IMR-90 (cell line): ENCODE measurements around the gene LGI4. TPM values are rescaled to one million over a fixed set of nuclear protein-coding genes. Genes with fewer than 3 reads are reported as not detected.

ENCODE experiments used
- ATAC-seq: fragments of 200-7000 bp; cut with Tn5 transposase; 2 replicates; pipeline ENCODE4 v1.9.1; 2020; ENCODE audit warnings: low read depth, mild to moderate bottlenecking, moderate library complexity
- BruUV-seq: library from RNA; stranded (reverse); fragments of 400-500 nt; replicated peaks from 2 replicates; lab custom pipeline; 2021; lab: Mats Ljungman, UMichigan
- CTCF ChIA-PET: fragments of 300-600 bp; formaldehyde crosslinking; extraction: SDS; loops from one replicate; lab custom pipeline; 2021; ENCODE audit warnings: antibody characterized with exemption; lab: Yijun Ruan, JAX
- POLR2A ChIA-PET: fragments of 300-600 bp; sonication (Branson Sonifier 250); formaldehyde crosslinking; loops from one replicate; lab custom pipeline; 2022; ENCODE audit warnings: antibody characterized with exemption; ENCODE audit not compliant: unreplicated experiment; lab: Charles Lee
- DNase-seq: peaks from one replicate; pipeline ENCODE4 v3.0.0; 2013
- H2AFZ ChIP-seq: replicated peaks from 2 replicates; pipeline ENCODE3; 2013; ENCODE audit warnings: low read length, mild to moderate bottlenecking; ENCODE audit not compliant: poor library complexity
- H2AK5ac ChIP-seq: 2 replicates; pipeline ENCODE4 v1.6.1; 2013; ENCODE audit warnings: low read depth, low read length, inconsistent platforms
- H2AK9ac ChIP-seq: replicated peaks from 2 replicates; pipeline ENCODE3; 2013; ENCODE audit warnings: mild to moderate bottlenecking, low read depth, low read length, moderate library complexity; ENCODE audit not compliant: poor library complexity
- H2BK120ac ChIP-seq: 2 replicates; pipeline ENCODE4 v1.6.1; 2013; ENCODE audit warnings: low read depth, low read length, inconsistent platforms
- H2BK15ac ChIP-seq: 3 replicates; pipeline ENCODE4 v1.6.1; 2013; ENCODE audit warnings: low read depth, low read length, inconsistent platforms
- H2BK20ac ChIP-seq: 2 replicates; pipeline ENCODE4 v1.6.1; 2013; ENCODE audit warnings: low read depth, mild to moderate bottlenecking, inconsistent platforms, low read length, moderate library complexity
- H2BK5ac ChIP-seq: 2 replicates; pipeline ENCODE4 v1.6.1; 2013; ENCODE audit warnings: mild to moderate bottlenecking, low read depth, low read length, inconsistent platforms; ENCODE audit not compliant: poor library complexity, severe bottlenecking
- H3K14ac ChIP-seq: replicated peaks from 2 replicates; pipeline ENCODE4 v1.6.1; 2013; ENCODE audit warnings: low read depth, low read length, inconsistent platforms
- H3K18ac ChIP-seq: 2 replicates; pipeline ENCODE4 v1.6.1; 2013; ENCODE audit warnings: low read depth, low read length, control low read depth
- H3K23ac ChIP-seq: 2 replicates; pipeline ENCODE4 v1.6.1; 2013; ENCODE audit warnings: low read depth, low read length, inconsistent platforms
- H3K27ac ChIP-seq: 2 replicates; pipeline ENCODE4 v1.5.1; 2013; ENCODE audit warnings: mild to moderate bottlenecking, control low read depth, low read length; ENCODE audit not compliant: insufficient read depth
- H3K27me3 ChIP-seq: 2 replicates; pipeline ENCODE4 v1.6.1; 2013; ENCODE audit warnings: low read length; ENCODE audit not compliant: control insufficient read depth, insufficient read depth
- H3K36me3 ChIP-seq: 2 replicates; pipeline ENCODE4 v1.6.1; 2013; ENCODE audit warnings: low read length, mixed read lengths; ENCODE audit not compliant: control insufficient read depth, insufficient read depth
- H3K4ac ChIP-seq: 2 replicates; pipeline ENCODE4 v1.6.1; 2013; ENCODE audit warnings: low read depth, low read length, inconsistent platforms
- H3K4me1 ChIP-seq: 2 replicates; pipeline ENCODE4 v1.6.1; 2013; ENCODE audit warnings: low read length, mixed read lengths; ENCODE audit not compliant: control insufficient read depth, insufficient read depth
- H3K4me2 ChIP-seq: 2 replicates; pipeline ENCODE4 v1.6.1; 2013; ENCODE audit warnings: low read depth, mild to moderate bottlenecking, control low read depth, low read length, moderate library complexity
- H3K4me3 ChIP-seq: 2 replicates; pipeline ENCODE4 v1.5.1; 2013; ENCODE audit warnings: low read depth, mild to moderate bottlenecking, control low read depth, low read length, moderate library complexity; ENCODE audit not compliant: insufficient read depth
- H3K56ac ChIP-seq: 2 replicates; pipeline ENCODE4 v1.6.1; 2013; ENCODE audit warnings: low read length, inconsistent platforms; ENCODE audit not compliant: insufficient read depth; ENCODE audit errors: extremely low read depth
- H3K79me1 ChIP-seq, 2 experiments: 2 replicates each; pipeline ENCODE4 v1.6.1; 2013; ENCODE audit warnings: low read length in 2 of 2, inconsistent platforms in 1 of 2, low read depth in 1 of 2
- H3K9ac ChIP-seq: 2 replicates; pipeline ENCODE4 v1.6.1; 2013; ENCODE audit warnings: low read depth, low read length, control low read depth
- H3K9me1 ChIP-seq: 2 replicates; pipeline ENCODE4 v1.6.1; 2013; ENCODE audit warnings: low read length, inconsistent platforms; ENCODE audit not compliant: insufficient read depth
- H3K9me3 ChIP-seq: 2 replicates; pipeline ENCODE4 v1.6.1; 2013; ENCODE audit warnings: low read length; ENCODE audit not compliant: control insufficient read depth, insufficient read depth
- H4K20me1 ChIP-seq: 2 replicates; pipeline ENCODE4 v1.6.1; 2013; ENCODE audit warnings: low read length, inconsistent platforms; ENCODE audit not compliant: insufficient read depth
- H4K5ac ChIP-seq: 2 replicates; pipeline ENCODE4 v1.6.1; 2013; ENCODE audit warnings: mild to moderate bottlenecking, low read depth, low read length, control low read depth
- H4K8ac ChIP-seq, 2 experiments: 2 replicates each; pipeline ENCODE4 v1.6.1; 2013; ENCODE audit warnings: low read depth in 2 of 2, low read length in 2 of 2, control low read depth in 1 of 2, inconsistent platforms in 1 of 2
- H4K91ac ChIP-seq: 2 replicates; pipeline ENCODE4 v1.6.1; 2013; ENCODE audit warnings: low read depth, low read length, inconsistent platforms; ENCODE audit not compliant: insufficient read depth
- BHLHE40 ChIP-seq: fragments of 150-350 bp; IDR thresholded peaks from 2 replicates; pipeline ENCODE4 v1.6.1; 2016; ENCODE audit warnings: mild to moderate bottlenecking, low read depth, low read length
- CEBPB ChIP-seq: IDR thresholded peaks from 2 replicates; pipeline ENCODE4 v1.6.1; 2012; ENCODE audit warnings: low read depth, low read length, improper control_type of control experiment
- CHD1 ChIP-seq: IDR thresholded peaks from 2 replicates; pipeline ENCODE4 v1.6.1; 2012; ENCODE audit warnings: low read depth, low read length, improper control_type of control experiment
- FOS ChIP-seq: fragments of 150-350 bp; IDR thresholded peaks from 2 replicates; pipeline ENCODE4 v1.6.1; 2016; ENCODE audit warnings: low read depth, low read length
- MAFK ChIP-seq: IDR thresholded peaks from 2 replicates; pipeline ENCODE4 v1.6.1; 2012; ENCODE audit warnings: low read depth, low read length, improper control_type of control experiment
- MAZ ChIP-seq: IDR thresholded peaks from 2 replicates; pipeline ENCODE4 v1.6.1; 2012; ENCODE audit warnings: low read depth, mild to moderate bottlenecking, low read length, improper control_type of control experiment, moderate library complexity, borderline replicate concordance
- MXI1 ChIP-seq: IDR thresholded peaks from 2 replicates; pipeline ENCODE4 v1.6.1; 2012; ENCODE audit warnings: low read depth, mild to moderate bottlenecking, low read length, moderate library complexity, borderline replicate concordance
- NFE2L2 ChIP-seq: fragments of 150-350 bp; IDR thresholded peaks from 2 replicates; pipeline ENCODE4 v1.6.1; 2016; ENCODE audit warnings: low read depth, mild to moderate bottlenecking, low read length
- POLR2A ChIP-seq: IDR thresholded peaks from 2 replicates; pipeline ENCODE4 v1.6.1; 2012; ENCODE audit warnings: mild to moderate bottlenecking, low read depth, low read length
- RAD21 ChIP-seq: IDR thresholded peaks from 2 replicates; pipeline ENCODE4 v1.6.1; 2012; ENCODE audit warnings: low read length, improper control_type of control experiment
- RCOR1 ChIP-seq: IDR thresholded peaks from 2 replicates; pipeline ENCODE4 v1.6.1; 2012; ENCODE audit warnings: mild to moderate bottlenecking, low read length, improper control_type of control experiment; ENCODE audit not compliant: insufficient replicate concordance
- RFX5 ChIP-seq: IDR thresholded peaks from 2 replicates; pipeline ENCODE4 v1.8.0; 2012; ENCODE audit warnings: low read depth, mild to moderate bottlenecking, low read length, moderate library complexity
- SMC3 ChIP-seq: fragments of 150-350 bp; IDR thresholded peaks from 2 replicates; pipeline ENCODE4 v1.6.1; 2016; ENCODE audit warnings: low read depth, mild to moderate bottlenecking, antibody characterized with exemption, low read length, moderate library complexity
- WGBS, 2 experiments: methylation state at CpG; one replicate each; pipeline versions ENCODE4 v1.1.5 to v1.1.7; 2013; ENCODE audit warnings: missing lambda C conversion rate in 2 of 2; ENCODE audit not compliant: insufficient read length in 1 of 2; ENCODE audit errors: extremely low coverage in 2 of 2; 5-methylcytosine and 5-hydroxymethylcytosine counted together
- dilution Hi-C: fragments of 300-500 bp; cut with HindIII; formaldehyde crosslinking; loops from one replicate; pipeline ENCODE4 v1.14.3; 2018; ENCODE audit warnings: low sequenced_read_pairs; ENCODE audit not compliant: unreplicated experiment
- in situ Hi-C: fragments of 300-500 bp; cut with MboI; formaldehyde crosslinking; loops from 3 replicates; pipeline ENCODE4 v1.14.3; 2019; ENCODE audit warnings: low sequenced_read_pairs, inconsistent platforms, mixed read lengths
- intact Hi-C: fragments of 100-400 bp; cut with micrococcal nuclease; formaldehyde crosslinking; loops from 2 replicates; pipeline ENCODE4 v1.10.0; 2022
- polyA plus RNA-seq, 3 experiments: library from polyadenylated mRNA; depleted of rRNA; stranded (reverse); fragments of >200 nt; gene quantifications; 2 replicates each; pipeline ENCODE4 v1.2.3, GENCODE V29; 2012; ENCODE audit warnings: low replicate concordance in 1 of 3
- total RNA-seq: library from RNA; depleted of rRNA; stranded (reverse); fragments of >200 nt; gene quantifications from 2 replicates; pipeline ENCODE4 v1.2.3, GENCODE V29; 2012
- TF ChIP-seq, protein P1 (sequence below): fragments of 150-350 bp; IDR thresholded peaks from 2 replicates; pipeline ENCODE4 v1.6.1; 2016; ENCODE audit warnings: low read depth, mild to moderate bottlenecking, low read length, moderate library complexity, borderline replicate concordance
- TF ChIP-seq, protein P2 (sequence below): conservative IDR thresholded peaks from 2 replicates; pipeline ENCODE4 v1.5.1; 2012; ENCODE audit warnings: mild to moderate bottlenecking, low read depth, low read length, improper control_type of control experiment
- TF ChIP-seq, protein P3 (sequence below): fragments of 150-350 bp; IDR thresholded peaks from 2 replicates; pipeline ENCODE4 v1.6.1; 2017; ENCODE audit warnings: mild to moderate bottlenecking, antibody characterized with exemption, low read length, low read depth

The LGI4 gene
- total and polyA plus RNA-seq, 2 of the 4 experiments (the other 2 are of a cell fraction), result 0.10 TPM; not detected in 1

DNA sequence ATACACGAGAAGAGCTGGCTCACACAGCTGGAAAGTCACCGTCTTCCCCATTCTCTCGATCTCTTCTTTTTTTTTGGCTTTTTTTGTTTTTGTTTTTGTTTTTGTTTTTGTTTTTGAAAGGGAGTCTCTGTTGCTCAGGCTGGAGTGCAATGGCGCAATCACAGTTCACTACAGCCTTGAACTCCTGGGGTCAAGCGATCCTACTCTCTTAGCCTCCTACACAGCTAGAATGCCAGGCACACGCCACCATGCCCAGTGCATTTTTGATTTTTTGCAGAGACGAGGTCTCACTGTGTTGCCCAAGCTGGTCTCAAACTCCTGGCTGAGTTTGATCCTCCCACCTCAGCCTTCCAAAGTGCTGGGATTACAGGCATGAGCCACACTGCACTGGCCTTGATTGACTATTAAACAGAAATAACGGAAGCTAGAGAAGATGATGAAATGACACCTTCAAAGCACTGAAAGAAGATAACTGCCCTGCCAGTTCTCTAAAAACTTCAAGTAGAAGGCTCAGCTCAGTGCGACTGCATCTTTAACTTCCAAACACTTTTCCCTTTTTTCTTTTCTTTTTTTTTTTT lies 15.2 kb downstream of the LGI4 start:
- Histone ChIP-seq H4K5ac (no peak overlapping the region), H2BK5ac (no peak overlapping the region), H3K4me2 (no peak overlapping the region), H2BK20ac (no peak overlapping the region), H4K91ac (no peak overlapping the region), H4K8ac (no peak overlapping the region), H3K79me1 (0 out of 4 replicates have a peak, but pooled peaks cover 0 to 7% of the 10 kb centered on the region in 2 experiments), H2BK120ac (no peak overlapping the region), H3K14ac (no peak overlapping the region), H2BK15ac (no peak overlapping the region), H2AFZ (no peak overlapping the region), H3K9me3 (no peaks in the 10 kb centered on the region), H3K18ac (no peak overlapping the region), H2AK9ac (no peak overlapping the region), H3K27ac (no peak overlapping the region), H3K23ac (no peak overlapping the region), H3K9me1 (0 out of 2 replicates have a peak, but pooled peaks cover 5% of the 10 kb centered on the region), H3K27me3 (peaks cover 20% of the 10 kb centered on the region), H2AK5ac (no peak overlapping the region), H3K36me3 (no peaks in the 10 kb centered on the region), H3K4me1 (peaks cover under 1% of the 10 kb centered on the region; the same call in 1 of the 2 replicates), H3K56ac (no peak overlapping the region), H3K9ac (no peak overlapping the region), H3K4ac (no peak overlapping the region), H3K4me3 (no peak overlapping the region), H4K20me1 (no peaks in the 10 kb centered on the region)
- dilution Hi-C loops, result no loop called here
- TF ChIP-seq POLR2A, result no peak
- TF ChIP-seq, protein P1, sequence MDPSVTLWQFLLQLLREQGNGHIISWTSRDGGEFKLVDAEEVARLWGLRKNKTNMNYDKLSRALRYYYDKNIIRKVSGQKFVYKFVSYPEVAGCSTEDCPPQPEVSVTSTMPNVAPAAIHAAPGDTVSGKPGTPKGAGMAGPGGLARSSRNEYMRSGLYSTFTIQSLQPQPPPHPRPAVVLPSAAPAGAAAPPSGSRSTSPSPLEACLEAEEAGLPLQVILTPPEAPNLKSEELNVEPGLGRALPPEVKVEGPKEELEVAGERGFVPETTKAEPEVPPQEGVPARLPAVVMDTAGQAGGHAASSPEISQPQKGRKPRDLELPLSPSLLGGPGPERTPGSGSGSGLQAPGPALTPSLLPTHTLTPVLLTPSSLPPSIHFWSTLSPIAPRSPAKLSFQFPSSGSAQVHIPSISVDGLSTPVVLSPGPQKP, result no peak
- no peak for TF ChIP-seq CHD1
- no peak for TF ChIP-seq MAZ
- TF ChIP-seq MAFK, result no peak
- TF ChIP-seq SMC3, result no peak
- no peak for TF ChIP-seq RCOR1
- TF ChIP-seq, protein P2, sequence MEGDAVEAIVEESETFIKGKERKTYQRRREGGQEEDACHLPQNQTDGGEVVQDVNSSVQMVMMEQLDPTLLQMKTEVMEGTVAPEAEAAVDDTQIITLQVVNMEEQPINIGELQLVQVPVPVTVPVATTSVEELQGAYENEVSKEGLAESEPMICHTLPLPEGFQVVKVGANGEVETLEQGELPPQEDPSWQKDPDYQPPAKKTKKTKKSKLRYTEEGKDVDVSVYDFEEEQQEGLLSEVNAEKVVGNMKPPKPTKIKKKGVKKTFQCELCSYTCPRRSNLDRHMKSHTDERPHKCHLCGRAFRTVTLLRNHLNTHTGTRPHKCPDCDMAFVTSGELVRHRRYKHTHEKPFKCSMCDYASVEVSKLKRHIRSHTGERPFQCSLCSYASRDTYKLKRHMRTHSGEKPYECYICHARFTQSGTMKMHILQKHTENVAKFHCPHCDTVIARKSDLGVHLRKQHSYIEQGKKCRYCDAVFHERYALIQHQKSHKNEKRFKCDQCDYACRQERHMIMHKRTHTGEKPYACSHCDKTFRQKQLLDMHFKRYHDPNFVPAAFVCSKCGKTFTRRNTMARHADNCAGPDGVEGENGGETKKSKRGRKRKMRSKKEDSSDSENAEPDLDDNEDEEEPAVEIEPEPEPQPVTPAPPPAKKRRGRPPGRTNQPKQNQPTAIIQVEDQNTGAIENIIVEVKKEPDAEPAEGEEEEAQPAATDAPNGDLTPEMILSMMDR, result no peak
- no peak for TF ChIP-seq CEBPB
- TF ChIP-seq MXI1, result no peak
- TF ChIP-seq RAD21, result no peak
- TF ChIP-seq NFE2L2, result no peak
- TF ChIP-seq FOS, result no peak
- TF ChIP-seq, protein P3, sequence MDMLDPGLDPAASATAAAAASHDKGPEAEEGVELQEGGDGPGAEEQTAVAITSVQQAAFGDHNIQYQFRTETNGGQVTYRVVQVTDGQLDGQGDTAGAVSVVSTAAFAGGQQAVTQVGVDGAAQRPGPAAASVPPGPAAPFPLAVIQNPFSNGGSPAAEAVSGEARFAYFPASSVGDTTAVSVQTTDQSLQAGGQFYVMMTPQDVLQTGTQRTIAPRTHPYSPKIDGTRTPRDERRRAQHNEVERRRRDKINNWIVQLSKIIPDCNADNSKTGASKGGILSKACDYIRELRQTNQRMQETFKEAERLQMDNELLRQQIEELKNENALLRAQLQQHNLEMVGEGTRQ, result no peak
- TF ChIP-seq BHLHE40, result no peak
- TF ChIP-seq RFX5, result no peak
- CTCF ChIA-PET, result no interaction called here
- ATAC-seq (no peak), DNase-seq (no peak)
- 90% methylated on average over 2 of the region's 9 CpGs; no CpG with 5 or more reads in 1 of the 2 experiments for WGBS, 2 experiments
- POLR2A ChIA-PET, result no interaction called here
- intact Hi-C loops, result no loop called here
- BruUV-seq, result no TSS peak
- in situ Hi-C loops, result no loop called here
